HG03460 (cell line): ENCODE data around the gene BABAM1.

Experiments used
- ATAC-seq: cut with Tn5 transposase; IDR thresholded peaks from one replicate; pipeline ENCODE4 v1.9.1; 2021; ENCODE audit not compliant: unreplicated experiment

The BABAM1 gene

DNA sequence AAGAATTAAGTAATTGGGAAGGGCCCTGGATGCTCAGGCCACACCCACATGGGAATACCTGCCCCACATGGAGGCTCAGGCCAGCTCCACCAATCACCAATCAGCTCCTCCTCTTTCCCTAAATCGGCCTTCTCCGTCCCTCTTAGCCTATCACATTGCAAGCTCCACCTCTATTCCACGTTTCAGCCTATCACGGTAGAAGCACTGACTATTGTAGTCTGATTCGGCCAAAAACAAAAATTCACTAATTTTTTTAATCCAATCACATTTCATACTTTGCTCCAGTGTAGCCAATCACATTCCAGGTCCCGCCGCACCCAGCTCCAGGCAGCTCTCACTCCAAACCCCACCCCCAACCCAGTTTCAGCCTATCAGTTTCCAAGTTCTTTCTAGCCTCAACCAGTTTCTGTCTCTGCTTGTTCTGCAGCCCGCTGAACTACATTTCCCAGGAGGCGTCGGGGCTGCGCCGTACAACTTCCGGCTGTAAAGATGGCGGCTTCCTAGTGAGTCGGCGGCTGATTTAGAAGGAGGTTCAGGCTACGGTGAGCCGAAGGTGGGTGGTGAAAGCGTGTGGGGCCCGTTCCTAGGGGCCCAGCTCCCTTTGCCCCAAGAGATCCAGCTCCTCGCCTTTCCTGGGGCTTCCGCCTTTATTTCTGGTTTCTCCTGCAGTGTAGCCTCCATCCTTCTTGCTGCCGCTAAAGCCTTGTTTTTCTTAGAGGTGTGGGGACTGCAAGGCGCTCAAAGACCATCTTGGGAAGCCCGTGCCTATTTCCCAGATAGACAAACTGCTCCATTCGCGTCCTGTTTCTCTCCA, at the start of gene BABAM1:
Gene BABAM1, plus strand, starts transcription at position 469 of the 814 bp plus-strand sequence. CDS start 1,364 bp downstream, outside the sequence.
- ATAC-seq = peak; percentile 93

DNA sequence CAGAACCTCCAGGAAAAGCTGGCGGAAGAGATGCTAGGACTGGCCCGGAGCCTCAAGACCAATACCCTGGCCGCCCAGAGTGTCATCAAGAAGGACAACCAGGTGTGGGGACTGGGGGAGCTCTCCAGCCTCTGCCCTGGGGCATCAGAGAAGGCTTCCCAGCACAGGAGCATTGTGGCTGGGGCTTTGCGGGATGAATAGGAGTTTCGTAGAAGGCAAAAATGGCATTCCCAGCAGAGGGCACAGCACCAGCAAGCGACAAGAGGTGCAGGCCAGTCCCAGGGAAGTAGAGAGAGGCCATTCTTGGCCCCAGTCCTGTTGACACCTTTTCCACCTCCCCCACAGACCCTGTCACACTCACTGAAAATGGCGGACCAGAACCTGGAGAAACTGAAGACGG, 48.0 kb upstream of the BABAM1 start:
- ATAC-seq = no peak

DNA sequence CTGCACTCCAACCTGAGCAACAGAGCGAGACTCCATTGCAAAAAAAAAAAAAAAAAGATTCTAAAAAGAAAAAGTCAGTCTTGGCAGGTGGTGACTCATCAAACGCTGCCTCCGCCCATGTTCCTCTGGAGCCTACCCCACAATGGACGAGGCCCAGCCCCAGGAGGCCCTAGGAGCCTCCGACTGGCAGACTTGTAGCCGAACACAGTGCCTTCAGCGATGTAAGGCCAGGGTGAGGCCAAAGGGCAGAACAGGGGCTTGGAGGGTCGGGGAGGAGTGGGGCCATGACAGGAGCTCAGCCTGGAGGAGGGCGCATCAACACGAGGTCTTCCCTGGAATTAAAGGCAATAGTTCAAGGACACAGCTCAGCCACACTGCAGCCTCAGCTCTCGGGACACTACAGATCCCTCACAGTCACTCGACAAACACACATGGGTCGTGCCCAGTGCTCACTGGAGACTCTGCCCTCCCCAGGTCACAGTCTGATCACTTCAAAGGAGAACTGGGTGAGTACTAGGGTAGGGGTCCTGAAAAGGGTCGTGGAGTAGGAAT, 47.0 kb upstream of the BABAM1 start:
- no peak for ATAC-seq

DNA sequence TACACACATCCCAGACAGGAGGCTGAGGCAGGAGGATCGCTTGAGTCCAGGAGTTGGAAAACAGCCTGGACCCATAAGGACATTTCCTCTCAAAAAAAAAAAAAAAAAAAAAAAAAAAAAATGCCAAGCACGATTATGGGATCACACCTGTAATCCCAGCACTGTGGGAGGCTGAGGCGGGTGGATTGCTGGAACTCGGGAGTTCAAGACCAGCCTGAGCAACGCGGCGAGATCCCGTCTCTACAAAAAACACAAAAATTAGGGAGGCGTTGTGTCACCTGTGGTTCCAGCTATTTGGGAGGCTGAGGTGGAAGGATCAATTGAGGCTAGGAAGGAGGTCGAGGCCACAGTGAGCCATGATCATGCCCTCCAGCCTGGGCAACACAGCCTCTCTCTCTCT, 42.2 kb upstream of the BABAM1 start:
- no peak for ATAC-seq

DNA sequence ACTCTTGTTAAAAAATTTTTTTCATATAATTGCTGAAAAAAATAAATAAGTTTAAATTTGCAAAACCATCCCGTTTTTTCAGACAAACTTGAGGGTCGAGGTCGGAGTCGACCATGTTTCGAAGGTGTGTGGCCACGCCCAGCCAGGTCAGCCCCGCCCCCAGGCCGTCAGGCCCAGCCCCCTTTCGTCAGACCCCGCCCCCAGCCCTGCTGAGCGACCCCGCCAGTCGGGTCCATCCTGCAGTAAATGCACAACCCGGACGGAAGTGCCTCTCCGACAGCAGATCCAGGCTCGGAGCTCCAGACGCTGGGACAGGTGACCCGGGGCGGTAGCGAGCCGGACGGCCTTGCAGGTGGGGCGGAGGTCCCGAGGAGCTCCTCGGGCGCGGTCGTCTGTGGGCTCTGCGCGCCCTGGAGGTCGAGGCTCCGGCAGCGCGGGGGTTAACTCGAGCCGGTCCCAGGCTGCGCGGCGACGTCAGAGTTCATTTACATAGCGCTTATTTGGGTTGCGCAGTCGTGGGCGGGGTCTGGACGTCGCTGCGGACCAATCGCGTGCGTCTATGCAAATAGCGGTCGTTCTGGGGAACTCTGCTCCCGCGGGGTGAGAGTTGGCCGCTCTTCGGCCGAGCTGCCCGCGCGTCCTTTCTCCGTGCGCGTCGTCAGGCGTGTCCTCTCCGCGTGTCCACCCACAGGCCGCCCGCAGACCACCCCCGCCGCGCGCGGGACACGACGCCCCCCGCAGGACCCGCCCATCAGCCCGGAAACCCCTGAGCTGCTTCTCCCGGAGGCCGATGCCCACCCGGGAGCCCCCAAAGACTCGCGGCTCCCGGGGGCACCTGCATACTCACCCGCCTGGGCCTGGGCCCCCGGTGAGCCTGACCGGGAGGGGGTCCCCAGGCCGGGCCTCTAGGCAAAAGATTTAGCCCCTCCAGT, 41.0 kb upstream of the BABAM1 start, which contains the start of gene OCEL1:
Gene OCEL1, plus strand, starts transcription at position 225 of the 932 bp plus-strand sequence. Its CDS starts 22 bp downstream, at position 247.
- ATAC-seq = peak; percentile 87

DNA sequence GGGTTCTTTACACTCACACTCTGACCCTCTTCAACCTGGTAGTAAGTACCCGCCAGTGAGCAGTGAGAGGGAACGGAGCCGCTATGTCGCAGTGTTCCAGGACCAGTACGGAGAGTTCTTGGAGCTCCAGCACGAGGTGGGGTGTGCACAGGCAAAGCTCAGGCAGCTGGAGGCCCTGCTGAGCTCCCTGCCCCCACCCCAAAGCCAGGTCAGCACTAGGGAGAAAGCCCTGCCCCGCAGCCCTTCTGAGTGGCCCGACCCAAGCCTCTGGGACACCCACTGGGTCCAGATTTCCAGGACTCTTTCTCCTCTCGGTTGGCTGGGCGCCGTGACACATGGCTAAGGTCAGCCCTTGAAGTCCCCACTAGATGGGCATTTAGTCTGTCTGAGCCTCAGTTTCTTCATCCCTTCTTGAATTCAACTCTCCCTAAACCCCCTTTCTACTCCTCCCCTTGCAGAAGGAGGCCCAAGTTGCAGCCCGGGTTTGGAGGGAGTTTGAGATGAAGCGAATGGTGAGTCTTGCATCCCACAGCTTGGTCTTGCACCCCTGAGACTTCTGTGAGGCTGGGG, 39.4 kb upstream of the BABAM1 start:
- ATAC-seq = no peak

DNA sequence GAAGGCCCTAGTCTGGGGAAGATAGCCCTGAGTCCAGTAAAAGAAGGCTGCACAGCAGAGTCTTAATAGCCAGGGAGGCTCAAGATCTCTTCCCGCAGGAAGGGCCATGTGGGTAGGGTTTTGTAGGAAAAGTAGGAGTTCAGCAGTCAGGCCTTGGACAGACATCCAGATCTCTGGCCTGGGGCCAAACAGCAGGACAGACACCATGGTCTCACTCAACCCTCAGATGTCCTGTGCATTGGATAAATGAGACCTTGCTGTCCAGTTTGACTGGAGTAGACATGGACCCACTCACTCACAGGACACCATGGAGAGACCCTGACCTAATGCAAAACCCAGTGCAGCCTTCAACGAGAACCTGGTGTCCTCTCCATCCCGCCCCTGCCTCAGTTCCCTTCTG, 37.4 kb upstream of the BABAM1 start:
- no peak for ATAC-seq

DNA sequence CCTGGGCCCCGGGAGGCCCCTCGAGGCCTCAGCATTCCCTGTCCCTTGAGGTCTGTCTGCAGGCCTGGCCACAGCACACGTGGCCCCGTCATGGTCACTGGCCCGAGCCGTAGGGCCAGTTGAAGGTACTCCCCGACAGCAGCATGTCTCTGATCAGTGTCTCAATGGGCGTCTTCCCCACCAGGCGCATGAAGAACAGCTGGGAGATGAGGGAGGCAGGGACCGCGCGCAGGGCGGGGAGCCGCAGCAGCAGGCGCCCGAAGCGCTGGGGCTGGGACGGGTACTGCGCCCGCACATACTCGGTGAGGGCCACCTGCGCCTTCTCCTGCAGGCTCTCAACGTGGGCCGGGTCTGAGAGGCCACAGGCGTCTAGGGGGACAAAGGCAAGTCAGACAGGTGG, 35.0 kb upstream of the BABAM1 start:
- no peak for ATAC-seq

DNA sequence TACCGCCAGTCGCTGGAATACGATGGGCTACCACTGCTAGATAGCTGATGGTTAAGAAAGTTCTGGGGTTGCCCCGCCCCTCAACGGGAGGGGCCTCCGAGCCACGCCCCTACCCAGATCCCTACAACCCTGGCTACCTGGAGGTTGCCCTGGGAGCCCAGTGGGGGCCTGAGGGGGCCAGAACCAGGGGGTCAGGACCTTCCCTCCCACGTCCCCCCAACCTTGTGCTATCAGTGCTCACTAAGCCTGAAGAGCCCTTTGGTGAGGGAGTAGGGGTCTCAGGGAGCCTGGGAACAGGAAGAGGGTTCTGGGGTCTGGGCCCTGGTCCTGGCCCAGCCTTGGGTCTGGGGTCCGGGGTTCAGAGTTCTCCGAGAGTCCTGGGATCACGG, 32.3 kb upstream of the BABAM1 start:
- ATAC-seq = peak; percentile 58

DNA sequence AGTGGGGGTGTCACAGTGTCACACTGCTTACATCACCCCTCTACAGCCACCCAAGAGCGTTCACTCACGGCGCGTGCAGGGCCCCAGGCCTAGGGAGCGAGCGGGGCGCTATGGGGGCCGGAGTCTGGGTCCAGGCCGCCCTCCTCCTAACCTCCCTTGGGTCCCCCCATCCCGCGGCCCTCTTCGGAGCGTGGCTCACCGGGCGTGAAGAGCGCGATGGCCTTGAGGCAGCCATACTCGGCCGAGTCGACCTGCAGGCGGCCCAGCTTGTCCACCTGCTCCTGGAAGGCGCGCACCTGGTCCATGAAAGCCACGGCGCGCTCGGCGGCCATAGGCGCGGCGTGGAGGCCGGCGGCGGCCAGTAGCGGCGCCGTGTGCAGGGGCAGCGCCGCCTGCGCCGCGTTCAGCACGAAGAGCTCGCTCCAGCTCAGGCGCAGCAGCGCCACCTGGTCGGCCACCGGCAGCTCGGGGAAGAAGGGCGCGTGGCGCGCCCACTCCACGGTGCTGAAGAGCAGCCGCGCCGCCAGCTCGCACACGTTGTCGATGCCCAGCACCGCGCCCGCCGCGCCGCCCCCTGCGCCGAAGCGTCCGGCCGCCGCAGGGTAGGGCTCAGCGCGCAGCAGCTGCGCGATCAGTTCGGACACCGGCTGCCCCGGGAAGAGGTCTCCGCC, 31.8 kb upstream of the BABAM1 start:
- ATAC-seq = peak; percentile 63

DNA sequence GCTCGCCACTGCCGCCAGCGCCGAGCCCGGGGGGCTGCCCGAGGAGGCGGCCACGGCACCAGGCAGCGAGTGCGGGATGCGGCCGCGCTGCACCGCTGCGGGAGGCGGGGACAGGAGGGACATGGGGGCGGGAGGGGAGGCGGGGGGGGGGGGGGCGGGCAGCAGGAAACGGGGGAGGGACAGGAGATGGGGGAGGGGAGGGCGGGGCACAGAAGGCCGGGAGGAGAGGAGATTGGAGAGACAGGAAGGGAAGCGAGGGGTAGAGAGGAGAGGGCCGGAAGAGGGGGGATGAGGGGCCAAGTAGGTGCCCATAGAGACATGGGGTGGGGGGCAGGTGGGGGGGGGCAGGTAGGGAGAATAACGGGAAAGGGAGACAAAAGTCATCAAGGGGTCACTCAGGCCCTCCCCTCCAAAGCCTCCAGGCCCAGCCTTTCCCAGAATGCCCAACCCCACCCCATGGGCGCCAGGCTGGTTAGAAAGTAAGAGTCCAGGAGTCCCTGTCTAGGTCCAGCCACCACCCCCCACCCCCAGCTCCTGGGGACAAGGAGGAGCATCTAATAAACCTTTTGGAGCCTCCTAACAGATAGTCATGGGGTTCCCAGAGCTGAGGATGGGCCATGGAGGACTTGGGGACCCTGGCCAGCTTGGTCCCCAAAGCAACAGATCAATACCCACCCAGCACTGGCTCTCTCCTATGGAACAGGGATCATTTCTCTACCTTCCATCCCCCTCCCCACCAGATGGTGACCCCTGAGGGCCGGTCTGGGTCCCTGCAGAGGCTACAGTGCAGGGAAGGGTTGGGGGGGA, 31.1 kb upstream of the BABAM1 start:
- no peak for ATAC-seq

DNA sequence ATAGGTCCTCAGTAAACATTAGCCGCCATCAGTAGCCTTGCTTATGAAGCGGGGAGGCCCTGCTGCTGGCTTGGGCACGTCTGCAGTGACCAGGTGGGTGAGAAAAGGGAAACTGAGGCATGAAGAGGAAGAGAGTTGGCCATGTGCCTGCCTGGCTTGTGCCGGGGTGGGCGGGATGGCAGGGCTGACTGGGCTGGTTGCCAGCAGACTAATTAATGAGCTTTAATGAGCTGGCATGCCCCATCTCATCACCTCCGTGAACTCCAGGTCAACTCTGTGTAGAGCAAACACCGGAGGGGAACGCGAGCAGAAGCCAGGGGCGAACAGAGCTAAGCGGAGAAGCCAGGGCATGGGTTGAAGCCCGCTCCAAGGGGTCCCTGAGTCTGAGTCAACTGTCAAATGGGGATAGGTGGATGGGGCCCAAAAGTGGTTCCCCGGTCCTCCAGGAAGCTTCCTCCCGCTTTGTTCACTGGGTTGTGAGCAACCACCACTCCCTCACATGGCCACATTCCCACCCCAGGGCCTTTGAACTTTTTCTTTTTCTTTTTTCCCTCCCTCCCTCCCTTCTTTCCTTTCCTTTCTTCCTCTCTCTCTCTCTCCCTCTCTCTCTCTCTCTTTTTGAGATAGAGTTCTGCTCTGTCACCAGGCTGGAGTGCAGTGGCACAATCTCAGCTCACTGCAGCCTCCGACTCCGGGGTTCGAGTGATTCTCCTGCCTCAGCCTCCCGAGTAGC, 30.3 kb upstream of the BABAM1 start:
- ATAC-seq = no peak

DNA sequence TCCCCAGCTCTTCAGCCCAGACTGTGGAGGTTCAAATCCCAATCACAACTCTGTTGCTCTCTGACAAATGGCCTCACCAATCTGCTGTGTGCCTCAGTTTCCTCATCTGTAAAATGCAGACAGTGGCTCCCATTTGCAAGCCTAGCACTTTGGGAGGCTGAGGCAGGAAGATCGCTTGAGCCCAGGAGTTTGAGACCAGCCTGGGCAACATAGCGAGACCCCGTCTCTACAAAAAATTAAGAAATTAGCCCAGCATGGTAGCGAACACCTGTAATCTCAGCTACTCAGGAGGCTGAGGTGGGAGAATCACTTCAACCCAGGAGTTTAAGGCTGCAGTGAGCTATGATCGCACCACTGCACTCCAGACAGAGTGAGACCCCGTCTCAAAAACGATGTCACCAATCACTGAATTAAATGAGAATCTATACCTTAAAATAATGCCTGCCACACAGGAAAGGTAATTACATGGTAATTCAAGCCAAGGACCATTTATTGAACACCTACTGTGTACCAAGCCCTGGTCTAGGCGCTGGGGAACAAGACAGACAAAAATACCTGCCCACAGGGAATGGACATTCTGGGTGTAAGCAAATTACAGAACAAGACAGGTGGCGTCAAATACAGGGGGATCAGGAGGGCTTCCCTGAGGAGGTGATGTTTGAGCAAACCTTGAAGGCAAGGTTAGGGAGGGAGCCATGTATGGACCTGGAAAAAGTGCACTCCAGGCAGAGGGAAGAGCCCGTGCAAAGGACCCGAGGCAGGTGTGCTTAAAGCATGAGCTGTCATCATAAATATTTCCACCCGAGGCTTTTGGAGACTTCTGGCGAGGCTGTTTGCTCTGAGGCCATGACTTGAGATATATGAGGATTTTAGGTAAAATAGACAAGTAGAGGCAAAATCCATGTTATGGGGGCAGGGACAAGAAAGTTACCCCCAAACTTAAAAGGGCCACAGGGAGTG, 29.2 kb upstream of the BABAM1 start:
- ATAC-seq = no peak

DNA sequence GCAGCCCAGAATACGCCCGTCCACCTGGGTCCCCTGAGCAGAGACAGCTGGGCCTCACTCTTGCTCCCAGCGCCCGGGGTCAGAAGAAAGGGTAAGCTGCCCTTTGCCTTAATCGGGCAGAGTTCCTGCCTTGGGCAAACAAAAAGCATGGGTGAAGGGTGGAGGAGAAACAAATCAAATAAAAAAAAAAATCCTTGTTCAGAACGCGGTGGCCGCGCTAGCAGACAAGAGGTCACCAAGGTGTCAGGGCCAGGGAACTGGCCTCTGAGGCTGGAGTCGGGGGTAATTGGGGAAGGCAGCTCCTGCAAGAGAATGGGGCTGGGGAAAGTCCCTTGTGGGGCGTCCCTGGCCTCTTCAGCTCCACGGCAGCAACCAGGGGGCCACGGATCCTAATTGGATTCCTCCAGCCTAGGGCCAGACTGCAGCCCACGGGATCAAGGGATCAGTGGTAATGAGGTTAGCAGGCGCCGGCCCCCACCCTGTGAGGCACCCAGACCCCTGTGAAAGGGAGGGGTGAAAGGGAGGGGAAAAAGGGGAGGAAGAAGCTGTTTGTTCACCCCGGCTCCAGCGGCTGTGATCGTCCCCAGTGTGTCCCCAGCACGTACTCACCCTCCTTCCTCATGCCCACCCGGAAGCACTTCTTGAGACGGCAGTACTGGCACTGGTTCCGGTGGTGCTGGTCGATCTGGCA, 27.0 kb upstream of the BABAM1 start:
- ATAC-seq = no peak

DNA sequence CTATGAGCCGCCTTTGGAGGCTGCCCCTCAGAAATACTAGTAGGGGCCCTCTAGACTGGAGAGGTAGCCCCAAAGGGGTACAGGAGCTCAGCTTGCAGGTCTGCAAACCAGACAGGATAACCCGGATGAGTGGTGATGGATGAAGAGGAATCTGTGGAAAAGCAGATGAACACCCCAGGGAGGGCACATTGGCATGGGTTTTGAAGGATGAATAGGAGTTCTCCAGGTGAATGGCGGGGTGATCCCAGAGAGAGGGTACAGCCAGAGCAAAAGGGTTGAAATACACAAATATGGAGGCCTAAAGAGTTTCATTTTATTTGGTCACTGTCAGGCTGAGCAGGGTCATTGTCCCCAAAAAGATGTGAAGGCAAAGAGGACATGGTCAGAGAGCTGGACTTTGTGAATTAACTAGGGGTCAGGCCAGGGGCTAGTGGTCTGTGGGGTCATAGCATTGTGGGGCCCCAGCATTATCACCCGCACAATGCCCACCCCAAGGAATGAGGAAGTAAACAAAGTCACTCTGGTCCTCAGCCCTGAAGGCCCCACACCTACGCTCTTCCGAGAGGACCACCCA, 26.3 kb upstream of the BABAM1 start:
- ATAC-seq = no peak

DNA sequence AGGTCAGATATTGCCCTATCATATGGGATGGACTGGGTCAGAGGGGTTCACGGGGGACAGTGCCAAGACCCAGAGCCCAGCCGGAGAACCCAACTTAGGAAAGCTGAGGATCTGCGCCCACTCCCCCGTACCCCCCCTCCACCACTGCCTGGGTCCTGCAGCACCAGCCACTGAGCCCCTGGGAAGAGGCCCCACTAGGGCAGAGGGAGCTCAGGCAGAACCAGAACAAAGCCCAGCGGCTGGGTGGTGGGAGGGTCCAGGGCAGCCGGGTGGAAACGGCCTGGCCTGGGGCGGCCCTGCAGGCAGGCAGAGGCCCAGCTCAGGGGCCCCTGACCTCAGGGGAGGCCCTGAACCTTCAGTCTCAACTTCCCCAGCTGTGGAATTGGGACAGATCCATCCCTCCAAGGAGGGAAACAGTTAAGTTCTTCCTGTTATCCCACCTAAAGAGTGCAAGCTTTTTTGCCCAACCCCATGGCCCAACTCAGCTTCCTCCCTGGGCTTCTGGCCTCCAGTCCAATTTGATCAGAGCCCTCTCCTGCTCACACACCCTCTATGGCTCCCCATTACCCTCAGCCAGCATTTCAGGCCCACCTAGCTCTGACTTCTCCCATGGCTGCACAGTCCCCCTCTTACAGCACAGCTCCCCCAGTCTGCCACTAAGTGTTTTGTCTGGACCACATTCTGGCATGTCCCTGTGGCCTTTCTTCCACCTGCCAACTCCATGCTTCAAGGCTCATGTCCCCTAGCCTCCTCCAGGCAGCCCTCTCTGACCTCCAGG, 24.6 kb upstream of the BABAM1 start:
- ATAC-seq = no peak
